IPS-15b (cell line): ENCODE data around the gene KMT5C.

Experiments used
- H3K27me3 ChIP-seq: one replicate; pipeline ENCODE4 v1.6.1; 2013; ENCODE audit warnings: low read length; ENCODE audit not compliant: control insufficient read depth, insufficient read depth
- H3K36me3 ChIP-seq: one replicate; pipeline ENCODE4 v1.6.1; 2013; ENCODE audit warnings: low read length; ENCODE audit not compliant: control insufficient read depth, insufficient read depth
- H3K4me1 ChIP-seq: one replicate; pipeline ENCODE4 v1.6.1; 2013; ENCODE audit warnings: mild to moderate bottlenecking, low read length; ENCODE audit not compliant: control insufficient read depth, insufficient read depth
- H3K4me3 ChIP-seq: one replicate; pipeline ENCODE4 v1.5.1; 2013; ENCODE audit warnings: low read depth, low read length
- H3K9ac ChIP-seq: one replicate; pipeline ENCODE4 v1.6.1; 2013; ENCODE audit warnings: low read depth, mild to moderate bottlenecking, low read length
- H3K9me3 ChIP-seq: one replicate; pipeline ENCODE4 v1.6.1; 2013; ENCODE audit warnings: mild to moderate bottlenecking, low read length; ENCODE audit not compliant: control insufficient read depth, insufficient read depth

KMT5C gene

DNA sequence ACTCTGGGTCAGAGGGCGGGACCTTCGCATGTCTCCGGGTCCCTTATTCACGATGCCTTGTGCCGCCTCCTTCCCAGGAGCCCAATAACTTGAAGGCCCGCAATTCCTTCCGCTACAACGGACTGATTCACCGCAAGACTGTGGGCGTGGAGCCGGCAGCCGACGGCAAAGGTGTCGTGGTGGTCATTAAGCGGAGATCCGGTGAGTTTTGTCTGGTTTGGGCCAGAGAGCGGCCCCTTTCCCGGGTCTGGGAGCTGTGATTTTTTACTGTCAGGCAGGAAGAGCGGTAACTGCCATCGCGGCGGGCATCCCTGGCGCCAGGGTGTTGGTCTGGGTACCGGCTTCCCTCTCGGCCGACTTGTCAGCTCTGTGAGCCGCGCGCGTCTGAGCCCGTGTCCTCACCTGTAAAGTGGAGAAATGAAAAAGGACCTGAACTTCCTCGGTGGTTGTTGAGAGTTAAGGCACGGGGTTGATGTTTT lies 46.9 kb downstream of the KMT5C start:
- H3K4me1 ChIP-seq = peaks cover 15% of the 10 kb centered on the region

DNA sequence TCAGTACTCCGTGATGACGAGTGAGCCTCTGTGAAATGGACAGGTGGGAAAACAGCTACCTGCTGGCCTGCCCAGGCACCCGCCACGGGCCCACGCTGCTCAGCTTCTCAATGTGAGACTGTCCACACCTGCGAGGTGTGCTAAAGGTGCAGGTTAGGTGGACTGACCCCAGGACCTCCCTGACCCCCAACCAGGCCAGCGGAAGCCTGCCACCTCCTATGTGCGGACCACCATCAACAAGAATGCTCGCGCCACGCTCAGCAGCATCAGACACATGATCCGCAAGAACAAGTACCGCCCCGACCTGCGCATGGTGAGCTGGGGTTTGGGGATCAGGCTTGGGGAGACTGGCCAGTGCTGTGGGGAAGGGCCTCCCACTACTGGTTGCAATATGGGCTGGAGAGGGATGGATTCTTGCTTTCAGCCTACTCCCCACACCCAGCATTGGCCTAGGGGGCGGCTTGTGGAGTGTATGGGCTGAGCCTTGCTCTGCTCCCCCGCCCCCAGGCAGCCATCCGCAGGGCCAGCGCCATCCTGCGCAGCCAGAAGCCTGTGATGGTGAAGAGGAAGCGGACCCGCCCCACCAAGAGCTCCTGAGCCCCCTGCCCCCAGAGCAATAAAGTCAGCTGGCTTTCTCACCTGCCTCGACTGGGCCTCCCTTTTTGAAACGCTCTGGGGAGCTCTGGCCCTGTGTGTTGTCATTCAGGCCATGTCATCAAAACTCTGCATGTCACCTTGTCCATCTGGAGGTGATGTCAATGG lies 48.2 kb downstream of the KMT5C start:
- Histone ChIP-seq H3K9ac (peak overlapping the region; percentile 98), H3K36me3 (peaks cover 40% of the 10 kb centered on the region), H3K9me3 (no peaks in the 10 kb centered on the region), H3K4me3 (peak overlapping the region; percentile 98), H3K4me1 (peaks cover 17% of the 10 kb centered on the region), H3K27me3 (peaks cover under 1% of the 10 kb centered on the region)

More for the DNA sequence above, 46.9 kb downstream of the KMT5C start:
- H3K36me3 ChIP-seq = peaks cover 40% of the 10 kb centered on the region
- no peaks in the 10 kb centered on the region for H3K9me3 ChIP-seq
- peaks cover 11% of the 10 kb centered on the region for H3K27me3 ChIP-seq
- peak overlapping the region; percentile 98 for H3K9ac ChIP-seq
- peak overlapping the region; percentile 98 for H3K4me3 ChIP-seq

DNA sequence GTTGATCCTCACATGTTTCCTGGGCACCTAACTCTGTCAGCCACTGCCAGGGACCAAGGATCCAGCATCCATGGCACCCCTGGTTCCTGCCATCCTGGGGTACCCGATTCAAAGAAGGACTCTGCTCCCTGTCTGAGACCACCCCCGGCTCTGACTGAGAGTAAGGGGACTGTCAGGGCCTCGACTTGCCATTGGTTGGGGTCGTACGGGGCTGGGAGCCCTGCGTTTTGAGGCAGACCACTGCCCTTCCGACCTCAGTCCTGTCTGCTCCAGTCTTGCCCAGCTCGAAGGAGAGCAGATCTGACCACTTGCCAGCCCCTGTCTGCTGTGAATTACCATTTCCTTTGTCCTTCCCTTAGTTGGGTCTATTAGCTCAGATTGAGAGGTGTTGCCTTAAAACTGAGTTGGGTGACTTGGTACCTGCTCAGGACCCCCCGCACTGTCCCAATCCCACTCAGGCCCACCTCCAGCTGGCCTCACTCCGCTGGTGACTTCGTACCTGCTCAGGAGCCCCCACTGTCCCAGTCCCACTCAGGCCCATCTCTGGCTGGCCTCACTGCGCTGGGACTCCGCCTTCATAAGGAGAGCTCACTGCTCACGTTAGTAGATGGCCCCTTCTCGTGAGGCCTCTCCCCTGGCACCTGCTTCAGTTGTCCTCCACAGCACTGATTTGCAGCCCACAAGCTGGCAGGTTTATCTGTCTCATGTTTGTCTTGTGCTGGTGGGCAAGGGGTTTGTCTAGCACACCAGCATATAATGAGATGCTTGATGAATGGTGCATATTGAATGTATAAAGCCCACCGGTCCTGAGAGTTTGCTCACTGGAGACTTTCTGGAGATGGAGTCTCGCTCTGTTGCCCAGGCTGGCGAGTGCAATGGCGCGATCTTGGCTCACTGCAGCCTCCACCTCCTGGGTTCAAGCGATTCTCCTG lies 50.0 kb downstream of the KMT5C start:
- Histone ChIP-seq H3K9me3 (no peaks in the 10 kb centered on the region), H3K4me3 (no peak overlapping the region), H3K27me3 (no peaks in the 10 kb centered on the region), H3K9ac (peak overlapping the region; percentile 12), H3K36me3 (peaks cover 40% of the 10 kb centered on the region), H3K4me1 (peaks cover 17% of the 10 kb centered on the region)

DNA sequence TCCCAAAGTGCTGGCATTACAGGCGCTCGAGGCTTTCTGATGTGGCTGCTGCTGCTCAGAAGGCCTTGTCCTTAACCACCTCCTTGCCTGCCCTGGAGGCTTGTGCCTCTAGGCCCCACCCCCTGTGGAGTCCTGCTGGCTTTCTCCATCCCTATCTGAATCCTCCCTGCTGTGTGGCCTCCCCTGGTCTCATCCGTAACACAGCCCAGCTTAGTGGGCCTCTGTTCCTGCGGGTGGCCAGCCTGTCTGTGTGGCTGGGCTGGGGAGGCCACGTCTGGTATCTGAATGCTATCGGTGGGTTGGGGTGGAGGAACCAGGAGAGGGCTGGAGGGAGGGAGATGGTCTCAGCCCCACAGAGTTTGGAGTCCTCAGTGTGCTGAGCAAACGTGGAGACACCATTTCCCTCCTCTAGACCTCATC lies 50.8 kb downstream of the KMT5C start:
- Histone ChIP-seq H3K4me1 (peaks cover 17% of the 10 kb centered on the region), H3K9ac (no peak overlapping the region), H3K27me3 (no peaks in the 10 kb centered on the region), H3K4me3 (no peak overlapping the region), H3K36me3 (peaks cover 40% of the 10 kb centered on the region), H3K9me3 (no peaks in the 10 kb centered on the region)

DNA sequence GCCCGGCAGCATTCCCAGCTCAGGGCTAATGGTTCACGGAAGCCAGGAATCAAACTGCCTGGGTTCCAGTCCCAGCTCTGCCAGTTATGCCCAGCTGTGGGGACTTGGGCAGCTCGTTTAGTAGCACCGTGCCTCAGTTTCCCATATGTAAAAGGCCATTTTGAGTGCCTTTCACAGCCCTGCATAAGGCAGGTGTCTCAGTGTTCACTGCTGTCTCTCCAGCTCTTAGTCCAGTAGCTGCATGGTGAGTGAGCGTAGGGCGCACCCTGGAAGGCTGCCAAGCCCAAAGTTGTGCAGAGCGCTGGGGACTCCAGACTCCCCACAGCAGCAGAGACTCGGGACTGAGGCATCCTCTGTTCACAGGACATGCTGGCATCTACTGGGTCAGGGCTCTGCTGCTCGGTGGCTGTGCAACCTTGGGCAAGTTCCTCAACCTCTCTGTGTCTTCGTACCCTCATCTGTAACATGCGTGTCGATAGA lies 51.6 kb downstream of the KMT5C start:
- H3K9me3 ChIP-seq = no peaks in the 10 kb centered on the region
- no peak overlapping the region for H3K9ac ChIP-seq
- H3K27me3 ChIP-seq = no peaks in the 10 kb centered on the region
- H3K4me1 ChIP-seq = peaks cover 17% of the 10 kb centered on the region
- H3K36me3 ChIP-seq = peaks cover 35% of the 10 kb centered on the region
- H3K4me3 ChIP-seq = no peak overlapping the region

DNA sequence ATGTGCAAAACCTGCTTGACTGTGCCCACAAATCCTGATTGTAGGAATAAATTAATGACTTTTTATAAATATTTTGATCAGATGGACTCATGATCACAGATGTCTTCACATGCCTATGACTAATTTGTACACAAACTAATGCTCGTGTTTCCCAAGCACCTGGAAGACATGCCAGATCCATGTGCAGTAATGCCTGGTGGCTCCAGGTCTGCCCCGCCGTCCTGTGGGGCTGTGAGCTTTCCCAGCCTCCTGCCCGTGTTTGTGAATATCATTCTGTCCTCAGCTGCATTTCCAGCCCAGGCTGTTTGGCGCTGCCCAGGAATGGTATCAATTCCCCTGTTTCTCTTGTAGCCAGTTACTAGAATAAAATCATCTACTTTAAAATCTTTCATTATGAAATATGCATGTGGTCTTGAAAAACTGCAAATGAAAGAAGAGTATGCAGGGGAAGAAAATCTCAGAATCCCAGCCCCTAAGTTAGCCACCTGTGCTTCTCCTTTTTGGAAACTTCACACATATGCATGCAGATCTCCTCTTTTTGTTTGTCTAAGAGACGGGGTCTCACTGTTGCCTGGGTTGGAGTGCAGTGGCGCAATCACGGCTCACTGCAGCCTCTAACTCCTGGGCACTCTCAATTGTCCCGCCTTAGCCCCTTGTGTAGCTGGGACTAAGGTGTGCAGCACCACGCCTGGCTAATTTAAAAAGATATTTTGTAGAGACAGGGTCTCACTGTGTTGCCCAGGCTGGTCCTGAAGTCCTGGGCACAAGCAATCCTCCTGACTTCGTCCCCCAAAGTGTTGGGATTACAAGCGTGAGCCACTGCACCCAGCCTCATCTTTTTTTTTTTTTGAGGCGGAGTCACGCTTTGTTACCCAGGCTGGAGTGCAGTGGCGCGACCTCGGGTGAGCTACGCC lies 52.3 kb downstream of the KMT5C start:
- no peak overlapping the region for H3K9ac ChIP-seq
- peak overlapping the region; percentile 13 for H3K4me3 ChIP-seq
- peaks cover 15% of the 10 kb centered on the region for H3K4me1 ChIP-seq
- no peaks in the 10 kb centered on the region for H3K27me3 ChIP-seq
- H3K36me3 ChIP-seq = peaks cover 28% of the 10 kb centered on the region
- no peaks in the 10 kb centered on the region for H3K9me3 ChIP-seq

DNA sequence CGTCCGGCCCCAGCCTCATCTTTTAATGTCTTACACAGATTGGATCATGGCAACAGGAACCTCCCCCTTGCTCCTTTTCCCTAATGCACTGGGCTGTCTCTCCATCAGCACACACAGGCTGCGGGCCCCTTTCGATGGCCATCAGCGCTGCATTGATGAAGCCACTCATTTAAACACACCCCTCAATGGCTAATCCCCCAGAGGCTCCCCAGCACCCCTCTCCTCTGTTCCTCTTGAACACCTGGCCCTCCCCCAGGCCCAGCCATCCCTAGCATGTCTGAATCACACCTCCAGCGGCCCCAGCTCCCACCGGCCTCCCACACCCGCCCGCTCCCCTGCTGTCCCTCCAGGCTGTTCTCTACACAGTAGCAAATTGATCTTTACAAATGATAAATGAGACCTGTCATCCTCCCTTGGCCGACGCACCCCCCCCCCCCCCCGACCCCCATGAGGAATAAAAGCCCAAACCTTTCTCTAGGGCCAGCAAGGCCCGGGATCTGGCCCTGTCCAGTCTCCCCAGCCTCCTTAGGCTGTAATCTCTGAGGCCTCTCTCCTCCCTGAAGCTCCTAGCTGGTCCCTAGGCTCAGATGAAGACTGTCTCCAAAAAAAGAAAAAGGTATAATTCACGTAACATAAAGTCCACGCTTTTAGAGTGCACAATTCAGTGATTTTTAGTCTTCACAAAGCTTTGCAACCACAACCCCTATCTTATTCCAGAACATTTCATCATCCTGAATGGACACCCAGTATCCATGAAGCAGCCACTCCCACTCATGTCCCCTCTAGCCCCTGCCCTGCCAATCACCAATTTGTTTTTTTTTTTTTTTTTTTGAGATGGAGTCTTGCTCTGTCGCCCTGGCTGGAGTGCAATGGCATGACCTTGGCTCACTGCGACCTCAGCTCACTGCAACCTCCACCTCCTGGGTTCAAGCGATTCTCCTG lies 53.4 kb downstream of the KMT5C start:
- H3K9me3 ChIP-seq = no peaks in the 10 kb centered on the region
- no peak overlapping the region for H3K9ac ChIP-seq
- H3K4me3 ChIP-seq = peak overlapping the region; percentile 13
- no peaks in the 10 kb centered on the region for H3K27me3 ChIP-seq
- peaks cover 8% of the 10 kb centered on the region for H3K4me1 ChIP-seq
- H3K36me3 ChIP-seq = peaks cover 17% of the 10 kb centered on the region
